ENCODE data around the gene DNAJB11.

GRCh38 chr3:186589121-186589520 is 18.6 kb downstream of the DNAJB11 start:
- TF ChIP-seq EZH2 (IDR thresholded peaks at IDR 0.05; ENCODE audit: insufficient read depth, poor library complexity, severe bottlenecking) (no peak), EZH2phosphoT487 (IDR thresholded peaks at IDR 0.05; ENCODE audit: insufficient read depth, low read depth) (no peak)

Data from GM23248 (cell line).